Testis (tissue), 2 donors: ENCODE results near the gene CPB1.

ENCODE experiments used
- POLR2A ChIP-seq: fragments of 450-650 bp; IDR thresholded peaks from one replicate; pipeline ENCODE4 v1.6.1; 2017; ENCODE audit warnings: antibody characterized with exemption, mild to moderate bottlenecking, moderate library complexity
- TF ChIP-seq, protein P1 (sequence below), 3 experiments: fragments of 450-650 bp in 2 of 3; fragments of 200-600 bp in 1 of 3; sonication (generic) in 1 of 3; IDR thresholded peaks; one replicate each; pipeline ENCODE4 v1.5.1; 2016 to 2019; ENCODE audit warnings: antibody characterized with exemption in 3 of 3, mild to moderate bottlenecking in 2 of 3, moderate library complexity in 1 of 3

- TF ChIP-seq, protein P1, sequence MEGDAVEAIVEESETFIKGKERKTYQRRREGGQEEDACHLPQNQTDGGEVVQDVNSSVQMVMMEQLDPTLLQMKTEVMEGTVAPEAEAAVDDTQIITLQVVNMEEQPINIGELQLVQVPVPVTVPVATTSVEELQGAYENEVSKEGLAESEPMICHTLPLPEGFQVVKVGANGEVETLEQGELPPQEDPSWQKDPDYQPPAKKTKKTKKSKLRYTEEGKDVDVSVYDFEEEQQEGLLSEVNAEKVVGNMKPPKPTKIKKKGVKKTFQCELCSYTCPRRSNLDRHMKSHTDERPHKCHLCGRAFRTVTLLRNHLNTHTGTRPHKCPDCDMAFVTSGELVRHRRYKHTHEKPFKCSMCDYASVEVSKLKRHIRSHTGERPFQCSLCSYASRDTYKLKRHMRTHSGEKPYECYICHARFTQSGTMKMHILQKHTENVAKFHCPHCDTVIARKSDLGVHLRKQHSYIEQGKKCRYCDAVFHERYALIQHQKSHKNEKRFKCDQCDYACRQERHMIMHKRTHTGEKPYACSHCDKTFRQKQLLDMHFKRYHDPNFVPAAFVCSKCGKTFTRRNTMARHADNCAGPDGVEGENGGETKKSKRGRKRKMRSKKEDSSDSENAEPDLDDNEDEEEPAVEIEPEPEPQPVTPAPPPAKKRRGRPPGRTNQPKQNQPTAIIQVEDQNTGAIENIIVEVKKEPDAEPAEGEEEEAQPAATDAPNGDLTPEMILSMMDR (IDR thresholded peaks at IDR 0.05) = no peak
- no peak for TF ChIP-seq POLR2A
Measured at GRCh38 chr3:148816981-148817525, 10.6 kb upstream of the CPB1 start.
